SKM-1 treated with dmso at 0.1 percent for 144 hours (cell line): ENCODE data around the gene IL17B.

ENCODE experiments used
- DNase-seq: peaks from one replicate; lab custom pipeline; 2025; ENCODE audit not compliant: unreplicated experiment; lab: John Stamatoyannopoulos, UW

Gene IL17B

GRCh38 chr5:149325894-149326293 lies 53.2 kb downstream of the IL17B start:
- no peak for DNase-seq

GRCh38 chr5:149325166-149325735 lies 53.8 kb downstream of the IL17B start:
- DNase-seq, result no peak

GRCh38 chr5:149324641-149325040 lies 54.5 kb downstream of the IL17B start:
- no peak for DNase-seq
